Measurements from ENCODE around the gene PCYT2.

DNA sequence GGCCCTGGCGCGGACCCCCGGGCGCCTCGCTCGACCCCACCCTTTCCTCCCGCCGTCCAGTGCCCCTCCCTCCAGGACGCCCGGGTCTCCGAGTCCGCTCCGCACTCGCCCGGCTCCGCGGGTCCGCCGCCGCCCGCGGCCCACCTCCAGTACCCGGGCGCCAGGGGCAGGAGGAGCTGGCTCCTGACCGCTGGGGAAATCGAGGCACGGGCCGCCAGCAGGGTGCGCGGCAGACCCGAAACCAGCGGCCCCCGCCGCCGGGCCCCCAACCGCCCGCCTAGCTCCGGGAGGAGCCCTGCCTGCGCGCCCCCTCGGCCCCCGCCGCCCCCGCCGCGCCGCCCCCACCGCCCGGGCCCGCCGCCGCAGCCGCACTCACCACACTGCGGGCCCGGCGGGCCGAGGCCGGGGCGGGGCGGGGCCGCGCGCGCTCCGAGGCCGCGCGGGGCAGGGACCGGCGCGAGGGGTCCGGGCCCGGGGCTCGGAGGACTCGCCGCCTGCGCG lies 16.0 kb upstream of the PCYT2 start:
- TF ChIP-seq, protein P1, sequence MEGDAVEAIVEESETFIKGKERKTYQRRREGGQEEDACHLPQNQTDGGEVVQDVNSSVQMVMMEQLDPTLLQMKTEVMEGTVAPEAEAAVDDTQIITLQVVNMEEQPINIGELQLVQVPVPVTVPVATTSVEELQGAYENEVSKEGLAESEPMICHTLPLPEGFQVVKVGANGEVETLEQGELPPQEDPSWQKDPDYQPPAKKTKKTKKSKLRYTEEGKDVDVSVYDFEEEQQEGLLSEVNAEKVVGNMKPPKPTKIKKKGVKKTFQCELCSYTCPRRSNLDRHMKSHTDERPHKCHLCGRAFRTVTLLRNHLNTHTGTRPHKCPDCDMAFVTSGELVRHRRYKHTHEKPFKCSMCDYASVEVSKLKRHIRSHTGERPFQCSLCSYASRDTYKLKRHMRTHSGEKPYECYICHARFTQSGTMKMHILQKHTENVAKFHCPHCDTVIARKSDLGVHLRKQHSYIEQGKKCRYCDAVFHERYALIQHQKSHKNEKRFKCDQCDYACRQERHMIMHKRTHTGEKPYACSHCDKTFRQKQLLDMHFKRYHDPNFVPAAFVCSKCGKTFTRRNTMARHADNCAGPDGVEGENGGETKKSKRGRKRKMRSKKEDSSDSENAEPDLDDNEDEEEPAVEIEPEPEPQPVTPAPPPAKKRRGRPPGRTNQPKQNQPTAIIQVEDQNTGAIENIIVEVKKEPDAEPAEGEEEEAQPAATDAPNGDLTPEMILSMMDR (IDR thresholded peaks at IDR 0.05) = no peak
- no peak for TF ChIP-seq EZH2 (IDR thresholded peaks at IDR 0.05; ENCODE audit: borderline replicate concordance, insufficient read depth, low read depth, low read length, poor library complexity, severe bottlenecking)
